Epithelial cell of proximal tubule (primary cell): ENCODE measurements around the gene ANKRD11. TPM values are rescaled to one million over a fixed set of nuclear protein-coding genes. Genes with fewer than 3 reads are reported as not detected.

Experiments
- DNase-seq: peaks from one replicate; pipeline ENCODE4 v3.0.0-alpha.2; 2011; ENCODE audit warnings: low read depth
- H3K4me3 ChIP-seq: 2 replicates; pipeline ENCODE4 v1.5.1; 2011; ENCODE audit warnings: low read depth, mild to moderate bottlenecking, low read length
- total RNA-seq: library from RNA; depleted of rRNA; stranded (reverse); fragments of >200 nt; gene quantifications from 2 replicates; pipeline ENCODE4 v1.2.3, GENCODE V29; 2015
- TF ChIP-seq, protein P1 (sequence below): conservative IDR thresholded peaks from 2 replicates; pipeline ENCODE4 v1.5.1; 2012; ENCODE audit warnings: low read depth, mild to moderate bottlenecking, low read length

The ANKRD11 gene
- total RNA-seq, 1 donor from 2014 or later, result 44.3 TPM

DNA sequence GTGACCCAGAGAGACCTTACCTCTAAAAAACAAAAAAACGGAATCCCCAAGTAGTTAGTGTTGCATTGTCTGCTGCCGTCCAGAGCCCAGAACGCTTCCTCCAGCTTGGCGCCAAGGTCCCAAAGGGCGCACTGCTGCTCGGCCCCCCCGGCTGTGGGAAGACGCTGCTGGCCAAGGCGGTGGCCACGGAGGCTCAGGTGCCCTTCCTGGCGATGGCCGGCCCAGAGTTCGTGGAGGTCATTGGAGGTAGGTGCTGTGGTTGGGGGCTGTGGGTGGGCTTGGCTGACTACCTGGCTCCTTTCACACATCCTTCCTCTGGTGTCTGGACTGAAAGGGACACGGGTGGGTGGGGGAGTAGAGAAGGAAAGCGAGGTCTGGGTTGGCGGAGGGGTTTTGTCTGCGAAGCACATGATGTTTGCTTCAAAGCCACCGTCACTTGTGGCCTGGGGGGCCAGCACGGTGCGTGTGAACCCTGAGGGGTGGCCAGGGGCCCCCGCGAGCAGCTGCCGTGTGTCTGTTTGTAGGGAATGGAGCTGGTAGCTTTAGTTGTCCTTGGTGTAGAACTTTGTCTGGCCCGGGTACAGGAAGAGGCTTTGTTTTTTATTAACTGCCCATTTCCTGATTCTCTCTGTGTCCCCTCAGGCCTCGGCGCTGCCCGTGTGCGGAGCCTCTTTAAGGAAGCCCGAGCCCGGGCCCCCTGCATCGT is 41.6 kb upstream of the ANKRD11 start:
- no peak overlapping the region for H3K4me3 ChIP-seq
- TF ChIP-seq, protein P1, sequence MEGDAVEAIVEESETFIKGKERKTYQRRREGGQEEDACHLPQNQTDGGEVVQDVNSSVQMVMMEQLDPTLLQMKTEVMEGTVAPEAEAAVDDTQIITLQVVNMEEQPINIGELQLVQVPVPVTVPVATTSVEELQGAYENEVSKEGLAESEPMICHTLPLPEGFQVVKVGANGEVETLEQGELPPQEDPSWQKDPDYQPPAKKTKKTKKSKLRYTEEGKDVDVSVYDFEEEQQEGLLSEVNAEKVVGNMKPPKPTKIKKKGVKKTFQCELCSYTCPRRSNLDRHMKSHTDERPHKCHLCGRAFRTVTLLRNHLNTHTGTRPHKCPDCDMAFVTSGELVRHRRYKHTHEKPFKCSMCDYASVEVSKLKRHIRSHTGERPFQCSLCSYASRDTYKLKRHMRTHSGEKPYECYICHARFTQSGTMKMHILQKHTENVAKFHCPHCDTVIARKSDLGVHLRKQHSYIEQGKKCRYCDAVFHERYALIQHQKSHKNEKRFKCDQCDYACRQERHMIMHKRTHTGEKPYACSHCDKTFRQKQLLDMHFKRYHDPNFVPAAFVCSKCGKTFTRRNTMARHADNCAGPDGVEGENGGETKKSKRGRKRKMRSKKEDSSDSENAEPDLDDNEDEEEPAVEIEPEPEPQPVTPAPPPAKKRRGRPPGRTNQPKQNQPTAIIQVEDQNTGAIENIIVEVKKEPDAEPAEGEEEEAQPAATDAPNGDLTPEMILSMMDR, result no peak
- DNase-seq, result no peak

DNA sequence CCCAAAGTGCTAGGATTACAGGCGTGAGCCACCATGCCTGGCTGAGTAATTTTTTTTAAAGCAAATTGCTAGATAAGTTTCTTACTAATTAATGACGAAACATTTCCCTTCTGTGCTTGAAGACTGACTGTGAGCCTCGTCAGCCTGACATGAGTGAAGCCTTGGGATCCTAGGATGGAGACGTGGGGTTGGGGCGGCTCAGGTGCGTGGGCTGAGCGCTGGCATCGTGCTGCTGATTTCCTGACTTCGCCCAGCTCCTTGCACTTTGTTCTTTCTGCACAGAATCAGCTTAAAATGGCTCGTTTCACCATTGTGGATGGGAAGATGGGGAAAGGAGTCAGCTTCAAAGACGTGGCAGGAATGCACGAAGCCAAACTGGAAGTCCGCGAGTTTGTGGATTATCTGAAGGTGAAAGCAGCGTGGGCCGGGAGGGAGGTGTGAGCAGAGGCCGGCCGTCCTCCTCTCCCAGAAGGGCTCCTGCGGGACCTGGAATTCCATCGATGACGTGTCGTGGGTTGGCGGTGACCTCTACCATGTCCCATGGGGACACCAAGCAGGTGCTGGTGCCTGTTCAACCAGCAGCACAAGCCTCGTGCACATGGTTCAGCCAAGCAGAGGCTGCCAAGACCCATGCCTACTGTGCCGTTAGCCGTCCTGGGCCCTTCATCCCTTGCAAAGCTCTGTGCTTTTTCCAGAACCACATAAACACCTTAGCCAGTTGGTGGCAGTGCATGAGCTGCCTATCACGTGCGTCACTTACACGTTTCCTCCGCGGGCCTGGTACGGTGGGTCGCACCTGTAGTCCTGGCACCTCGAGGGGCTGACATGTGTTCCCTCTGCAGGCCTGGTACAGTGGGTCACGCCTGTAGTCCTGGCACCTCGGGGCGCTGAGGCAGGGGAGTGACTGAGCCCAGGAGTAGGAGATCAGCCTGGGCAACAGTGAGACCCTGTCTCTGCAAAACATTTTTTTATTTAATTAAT is 40.3 kb upstream of the ANKRD11 start:
- TF ChIP-seq, protein P1, result no peak
- no peak overlapping the region for H3K4me3 ChIP-seq
- DNase-seq, result no peak

DNA sequence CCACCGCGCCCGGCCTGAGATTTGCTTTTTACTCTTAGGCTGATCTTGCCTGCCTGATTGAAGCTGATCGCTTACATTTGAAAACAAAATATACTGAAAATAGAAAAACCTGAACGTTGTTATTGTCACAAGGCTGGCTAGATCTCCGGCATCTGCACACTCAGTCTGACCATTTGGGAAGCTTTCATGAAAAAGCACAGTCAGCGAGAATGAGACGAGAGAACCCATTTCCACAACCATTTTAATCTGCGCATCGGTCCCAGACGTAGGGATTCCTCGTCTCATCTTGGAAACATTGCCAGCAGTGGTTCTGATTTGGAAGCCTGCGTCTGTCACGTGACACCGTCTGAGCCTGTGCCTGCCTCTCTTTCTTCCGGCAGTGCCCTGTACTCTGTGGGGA is 38.7 kb upstream of the ANKRD11 start:
- DNase-seq, result no peak
- no peak overlapping the region for H3K4me3 ChIP-seq
- TF ChIP-seq, protein P1, result no peak

DNA sequence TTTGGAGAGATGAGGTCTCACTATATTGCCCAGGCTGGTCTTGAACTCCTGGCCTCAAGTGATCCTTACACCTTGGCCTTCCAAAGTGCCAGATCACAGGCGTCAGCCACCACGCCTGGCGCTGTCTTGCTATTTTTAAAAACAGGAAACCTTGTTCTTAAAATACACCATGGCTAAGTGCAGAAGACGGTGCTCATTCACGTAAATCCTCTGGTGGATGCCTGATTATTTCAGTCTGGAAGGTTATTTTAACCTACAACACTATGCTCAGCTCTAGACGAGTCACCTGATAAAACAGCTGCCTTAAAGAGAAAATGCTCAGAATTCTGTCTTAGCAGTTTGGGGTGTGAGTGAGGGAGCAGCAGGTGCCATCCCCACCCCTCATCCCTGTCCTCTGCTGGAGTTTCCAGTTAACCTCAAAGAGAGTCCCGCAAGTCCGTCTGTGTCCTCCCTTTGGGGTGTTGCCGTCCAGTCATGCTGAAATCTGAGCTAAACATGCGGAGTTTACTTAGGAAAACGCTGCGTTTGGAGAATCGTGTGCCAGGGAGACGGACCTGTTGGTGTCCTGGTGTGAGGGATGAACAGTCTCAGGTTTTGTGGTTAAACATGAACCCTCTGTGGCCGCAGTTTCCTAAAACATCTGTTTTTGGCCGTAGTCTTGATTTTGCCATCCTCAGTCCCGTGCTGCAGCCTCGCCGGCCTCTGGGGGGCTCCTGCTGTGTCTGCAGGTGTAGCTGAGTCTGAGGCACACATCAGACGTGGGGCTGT is 35.0 kb upstream of the ANKRD11 start:
- H3K4me3 ChIP-seq, result no peak overlapping the region
- TF ChIP-seq, protein P1, result no peak

DNA sequence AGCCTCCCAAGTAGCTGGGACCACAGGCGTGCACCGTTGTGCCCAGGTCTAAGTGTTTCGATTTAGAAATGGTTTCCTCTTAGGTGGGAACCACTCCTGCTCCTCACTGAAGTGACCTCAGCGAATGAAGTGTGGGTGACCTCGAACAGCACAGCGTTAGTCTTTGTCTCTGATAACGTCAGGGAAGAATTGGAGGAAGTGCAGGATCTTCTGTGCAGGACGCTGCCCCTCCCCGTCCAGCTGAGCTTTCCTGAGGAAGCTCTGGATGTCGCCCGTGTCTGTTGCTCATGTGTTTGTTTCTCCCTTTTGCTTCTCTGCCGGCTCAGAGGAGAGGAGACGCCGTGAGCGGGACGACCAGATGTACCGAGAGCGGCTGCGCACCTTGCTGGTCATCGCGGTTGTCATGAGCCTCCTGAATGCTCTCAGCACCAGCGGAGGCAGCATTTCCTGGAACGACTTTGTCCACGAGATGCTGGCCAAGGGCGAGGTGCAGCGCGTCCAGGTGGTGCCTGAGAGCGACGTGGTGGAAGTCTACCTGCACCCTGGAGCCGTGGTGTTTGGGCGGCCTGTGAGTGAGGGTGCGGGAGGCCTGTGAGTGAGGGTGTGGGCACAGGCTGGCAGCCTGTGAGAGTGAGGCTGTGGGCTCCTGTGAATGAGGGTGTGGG is 33.5 kb upstream of the ANKRD11 start:
- H3K4me3 ChIP-seq, result no peak overlapping the region
- no peak for DNase-seq
- TF ChIP-seq, protein P1, result no peak

More for the DNA sequence above, 35.0 kb upstream of the ANKRD11 start:
- no peak for DNase-seq

DNA sequence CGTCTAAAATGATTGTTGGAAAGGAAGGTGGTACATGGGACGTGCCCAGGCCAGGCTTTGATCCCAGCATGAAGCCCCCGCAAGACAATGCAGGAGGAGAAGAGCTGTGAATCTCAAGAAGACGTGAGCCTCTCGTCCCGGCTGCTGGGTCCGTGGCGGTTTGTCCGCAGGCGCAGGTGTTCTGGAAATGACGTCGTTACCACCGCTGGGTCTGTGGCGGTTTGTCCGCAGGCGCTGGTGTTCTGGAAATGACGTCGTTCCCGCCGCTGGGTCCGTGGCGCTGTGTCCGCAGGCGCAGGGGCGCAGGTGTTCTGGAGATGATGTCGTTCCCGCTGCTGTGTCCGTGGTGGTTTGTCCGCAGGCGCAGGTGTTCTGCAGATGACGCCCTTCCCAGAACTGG is 31.9 kb upstream of the ANKRD11 start:
- no peak overlapping the region for H3K4me3 ChIP-seq
- TF ChIP-seq, protein P1, result no peak
- DNase-seq, result no peak
